D341Med (cell line): ENCODE data around the gene MAML3.

Source experiments
- DNase-seq: peaks from one replicate; pipeline ENCODE4 v3.0.0; 2012; ENCODE audit warnings: low spot score

Gene MAML3

DNA sequence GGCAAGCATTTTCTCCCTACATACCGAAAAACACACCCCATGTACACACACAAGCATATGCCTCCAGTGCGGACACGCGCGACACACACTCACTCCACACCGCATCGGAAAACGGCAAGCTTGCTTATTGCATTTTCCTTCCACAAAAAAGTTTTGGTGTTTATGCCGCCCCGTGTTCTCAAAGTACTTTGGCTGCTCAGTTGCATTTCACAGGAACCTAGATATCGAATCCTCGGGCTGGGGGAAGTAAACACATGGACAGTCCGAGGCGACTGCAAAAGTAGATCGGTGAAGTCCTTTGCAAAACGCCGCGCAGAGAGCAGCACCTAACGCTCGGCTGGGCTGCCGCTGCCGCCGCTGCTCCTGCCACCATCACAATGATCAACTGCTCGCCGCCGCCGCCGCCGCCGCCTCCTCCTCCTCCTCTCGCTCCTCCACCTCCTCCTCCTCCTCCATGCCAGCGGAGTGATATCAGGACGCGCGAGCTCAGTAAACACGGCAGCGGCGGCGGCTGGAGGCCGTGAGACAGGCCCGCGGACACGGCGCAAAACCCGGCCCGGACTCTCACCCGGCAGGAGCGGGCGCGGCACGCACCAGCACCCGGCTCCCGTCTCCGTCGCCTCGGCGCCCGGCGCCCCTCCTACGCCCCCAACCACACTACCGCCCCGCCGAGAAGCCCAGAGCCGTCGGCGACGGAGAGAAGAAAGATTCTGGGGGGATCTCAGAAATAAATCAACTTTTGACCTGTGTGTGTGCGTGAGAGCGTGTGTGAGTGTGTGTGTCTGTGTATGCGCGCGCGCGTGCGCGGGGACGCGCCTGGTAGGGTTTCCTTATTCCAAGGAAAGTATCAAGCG is at the start of gene MAML3:
MAML3 (minus strand) TSS at position 467 of the 854 bp plus-strand sequence. CDS start 857 bp downstream, outside the sequence.
- peak; percentile 92 for DNase-seq

DNA sequence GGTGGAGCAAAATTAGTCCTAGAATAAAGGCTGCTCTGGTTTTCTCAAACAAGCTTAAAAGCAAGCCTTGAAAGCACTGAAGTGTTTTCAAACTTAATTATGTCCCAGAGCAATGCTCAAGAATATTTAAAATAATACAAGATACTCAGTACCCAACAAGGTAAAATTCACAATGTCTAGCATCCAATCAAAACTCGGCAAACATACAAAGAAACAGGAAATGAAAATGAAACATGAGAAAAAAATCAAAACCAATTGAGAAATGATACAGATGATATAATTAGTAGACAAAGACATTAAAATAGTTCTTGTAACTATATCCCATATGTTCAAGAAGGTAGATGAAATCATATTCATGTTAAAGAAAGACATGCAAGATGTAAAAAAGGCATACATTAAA is 45.0 kb upstream of the MAML3 start:
- no peak for DNase-seq

DNA sequence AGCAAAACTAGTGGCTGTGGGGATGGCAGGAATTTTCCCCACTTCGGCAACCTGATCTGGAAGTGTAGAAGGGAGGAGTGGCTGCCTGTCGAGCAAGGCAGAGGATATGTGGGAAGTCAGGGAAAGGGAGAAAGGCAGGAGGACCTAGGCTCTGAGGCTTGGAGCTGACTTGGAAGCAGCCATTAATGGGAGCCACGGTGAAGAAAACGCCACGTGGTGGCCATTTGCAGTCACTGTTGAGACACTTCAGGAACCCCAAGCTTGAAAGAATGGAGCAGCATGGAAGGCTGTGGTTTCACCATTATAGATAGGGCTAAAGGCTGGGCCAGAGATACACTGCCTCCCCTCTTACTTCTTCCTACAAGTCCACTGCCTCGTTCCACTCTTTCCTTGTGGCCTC is 41.8 kb upstream of the MAML3 start:
- DNase-seq = no peak

DNA sequence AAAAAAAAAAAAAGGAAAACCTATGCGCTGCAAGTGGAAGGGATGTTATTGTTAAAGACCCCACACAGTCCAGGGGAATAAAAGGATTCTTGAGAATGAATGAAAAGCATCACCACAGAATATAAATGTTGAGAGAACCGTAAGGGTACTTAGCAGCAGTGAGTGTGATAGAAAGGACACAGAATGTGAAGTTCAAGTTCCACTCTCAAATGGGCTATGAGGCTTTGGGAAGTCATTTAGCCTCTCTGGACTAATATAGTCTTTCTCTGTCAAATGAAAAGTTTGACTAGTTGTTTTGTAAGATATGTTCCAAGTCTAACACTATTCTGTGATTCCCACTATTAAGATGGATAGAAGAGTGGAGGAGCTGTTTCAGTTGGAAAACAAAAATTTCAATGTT is 35.8 kb upstream of the MAML3 start:
- DNase-seq = no peak

DNA sequence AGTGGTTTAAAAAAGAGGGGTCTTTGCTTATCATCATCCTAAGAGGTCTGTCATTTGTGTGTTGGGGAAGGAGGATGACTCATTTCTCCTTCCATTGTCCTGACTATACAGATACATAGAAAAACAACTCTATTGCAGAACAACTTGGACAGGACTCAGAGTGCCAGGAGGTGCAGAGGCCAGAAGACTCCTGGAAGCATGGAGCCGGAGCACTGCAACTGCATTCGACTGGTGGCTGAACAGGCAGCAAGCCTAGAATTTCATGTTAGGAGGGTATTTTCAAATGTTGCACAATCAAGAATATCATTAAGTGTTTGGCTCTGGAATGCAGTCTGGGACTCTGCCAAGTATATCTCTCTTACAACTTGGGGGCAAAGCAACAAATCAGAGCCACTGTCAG is 35.0 kb upstream of the MAML3 start:
- DNase-seq = no peak

DNA sequence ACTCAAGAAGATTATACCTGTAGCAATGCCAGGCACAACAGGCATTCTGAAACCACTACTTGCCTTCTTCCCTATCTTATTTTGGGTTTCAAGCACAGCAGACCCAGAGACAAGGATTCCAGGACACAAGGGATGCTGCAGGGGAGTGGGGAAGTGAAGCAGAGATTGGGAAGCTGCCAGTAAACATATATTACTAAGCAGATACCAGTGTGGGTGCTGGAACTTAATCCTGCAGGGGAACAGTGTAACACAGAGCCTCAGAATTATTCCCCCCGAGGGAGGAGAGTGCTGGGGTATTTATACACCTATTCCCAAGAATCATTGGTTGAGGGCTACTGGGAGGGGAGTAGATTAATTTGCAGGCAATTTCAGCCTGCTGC is 33.3 kb upstream of the MAML3 start:
- DNase-seq = no peak

DNA sequence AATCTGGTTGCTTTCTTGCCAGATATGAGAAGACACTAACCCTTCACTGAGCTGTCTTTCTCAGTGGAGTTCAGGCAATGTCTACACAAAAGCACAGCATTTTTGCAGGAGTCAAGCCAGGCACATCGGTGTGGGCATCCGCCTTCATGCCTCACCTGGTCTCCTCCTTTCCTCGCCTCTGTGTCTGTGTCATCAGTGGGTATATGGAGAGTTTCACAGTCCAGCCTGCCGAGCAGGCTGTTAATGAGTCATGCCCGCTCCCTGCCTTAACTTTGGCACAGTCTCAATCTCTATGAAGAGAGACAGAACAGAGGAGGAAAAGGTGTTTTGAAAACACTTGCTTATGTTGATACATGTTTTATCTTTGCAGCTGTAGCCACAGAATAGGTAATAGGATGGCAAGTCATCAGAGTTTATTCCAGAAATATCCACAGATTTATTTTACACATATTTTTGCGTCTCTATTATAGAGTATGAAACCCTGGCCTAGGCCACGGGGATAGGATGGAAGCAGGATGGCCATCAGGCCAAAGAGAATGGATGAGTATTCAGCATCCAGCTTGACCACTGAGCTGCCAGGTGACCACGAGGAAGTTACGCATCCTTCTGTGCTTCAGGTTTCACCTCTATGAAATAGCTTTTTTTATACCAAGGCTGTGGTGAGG is 32.8 kb upstream of the MAML3 start:
- no peak for DNase-seq

DNA sequence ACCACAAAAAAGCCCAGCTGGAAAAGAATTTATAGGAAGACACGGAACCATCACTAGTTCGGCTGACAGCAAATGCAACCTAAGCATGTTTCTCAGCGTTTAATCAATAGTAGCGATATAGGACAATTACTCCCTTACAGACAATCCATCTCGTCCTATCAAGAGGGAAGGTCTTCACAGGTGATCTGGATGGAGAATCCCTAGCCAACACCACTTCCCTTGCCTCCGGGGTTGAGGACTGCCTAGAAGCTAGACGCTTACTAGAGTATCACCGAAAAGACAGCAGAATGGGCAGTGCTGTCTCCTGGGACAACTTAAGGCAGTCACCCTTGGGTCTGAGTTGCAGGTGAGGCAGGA is 32.1 kb upstream of the MAML3 start:
- no peak for DNase-seq

DNA sequence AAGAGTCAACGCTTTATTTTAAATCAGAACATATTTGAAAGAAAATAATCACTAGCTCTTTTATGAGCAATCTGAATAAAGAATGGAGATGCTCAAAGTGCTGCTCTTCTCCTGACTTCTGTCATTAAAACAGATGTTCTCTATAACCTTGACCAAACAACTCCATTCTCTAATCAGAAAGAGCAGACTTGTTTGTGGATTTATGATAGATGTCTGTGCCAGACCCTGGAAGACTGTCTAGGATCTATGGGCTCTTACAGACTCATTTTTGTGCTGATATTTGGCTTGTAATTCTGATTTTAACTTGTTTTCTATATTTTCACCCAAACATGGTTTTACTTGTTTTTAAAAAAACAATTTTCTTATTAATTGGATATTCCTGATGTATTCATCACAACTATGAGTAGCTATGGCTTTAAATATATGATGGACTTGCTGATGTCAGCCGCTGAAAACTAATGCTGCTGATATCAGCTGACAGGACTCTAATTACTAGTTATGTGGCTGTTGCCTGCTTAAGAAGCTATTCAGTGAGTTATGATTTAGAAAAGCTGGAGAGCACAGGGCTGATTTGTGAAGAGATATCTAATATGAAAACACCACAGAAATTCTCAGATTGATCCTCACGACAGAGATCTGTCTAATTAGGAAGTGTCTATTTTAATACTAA is 31.6 kb upstream of the MAML3 start:
- DNase-seq = no peak

DNA sequence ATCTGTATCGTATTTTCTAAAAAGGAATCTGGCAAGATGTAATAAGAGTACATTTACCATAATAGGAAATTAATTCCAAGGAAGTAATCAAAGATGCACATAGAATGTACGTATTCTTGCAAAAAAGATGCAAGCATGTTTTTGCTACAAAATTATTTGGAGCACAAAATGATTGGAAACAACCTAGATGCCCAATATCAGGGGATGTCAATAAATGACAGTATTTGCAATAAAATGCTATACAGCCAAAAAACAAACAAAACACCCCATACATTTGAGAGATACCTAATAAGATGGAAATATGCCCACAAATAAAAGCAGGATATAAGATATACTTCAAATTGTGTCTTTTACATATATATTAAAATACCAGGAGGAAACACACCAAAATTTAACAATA is 29.3 kb upstream of the MAML3 start:
- no peak for DNase-seq

DNA sequence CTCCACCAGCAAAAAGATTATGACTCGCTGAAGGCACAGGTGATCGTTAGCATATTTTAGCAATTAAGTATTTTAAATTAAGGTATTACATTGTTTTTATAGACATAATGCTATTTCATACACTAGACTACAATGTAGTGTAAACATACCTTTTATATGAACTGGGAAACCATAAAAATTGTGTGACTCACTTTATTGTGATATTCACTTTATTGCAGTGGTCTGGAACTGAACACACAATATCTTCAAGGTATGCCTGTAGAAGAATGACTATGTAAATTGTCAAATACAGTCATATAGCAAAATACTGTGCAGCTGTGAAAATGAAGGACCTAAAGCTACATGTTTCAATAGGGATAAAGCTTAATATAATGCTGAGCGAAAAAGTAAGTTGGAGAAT is 26.6 kb upstream of the MAML3 start:
- no peak for DNase-seq

DNA sequence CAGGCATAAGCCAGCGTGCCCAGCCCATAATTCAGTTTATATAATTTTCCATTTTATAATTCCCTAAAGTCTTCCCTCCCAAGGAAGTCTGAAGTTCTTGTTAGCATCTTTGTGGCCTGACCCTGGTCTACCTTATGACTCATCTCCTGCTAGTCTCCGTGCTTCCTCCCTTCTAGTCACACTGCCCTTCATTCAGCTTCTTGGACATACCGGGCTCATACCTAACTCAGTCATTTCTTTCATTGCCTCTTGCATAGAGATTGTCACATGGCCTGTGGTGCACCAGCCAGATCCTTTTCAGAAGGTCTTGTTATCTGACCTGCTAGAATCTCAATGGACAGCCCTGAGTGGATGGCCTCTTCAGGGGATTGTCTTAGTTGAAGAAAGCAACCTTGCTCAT is 22.8 kb upstream of the MAML3 start:
- DNase-seq = no peak

DNA sequence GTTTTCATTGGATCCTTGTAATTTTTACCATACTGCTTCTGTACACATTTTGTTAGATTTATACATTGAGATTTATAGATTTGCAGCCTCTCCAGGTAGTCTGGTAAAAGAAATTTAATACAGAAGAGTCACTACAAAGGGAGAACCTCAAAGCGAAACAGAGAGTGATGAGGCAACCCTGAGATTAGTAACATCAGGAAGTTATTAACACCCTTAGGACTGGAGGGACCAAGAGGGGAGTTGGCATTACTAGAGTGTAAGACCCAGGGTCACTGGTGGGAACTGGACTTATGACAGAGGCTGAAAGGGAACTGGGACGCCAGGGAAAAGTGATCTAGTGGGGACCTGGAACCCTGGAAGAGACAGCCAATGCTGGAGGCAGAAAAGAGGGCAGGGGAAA is 20.6 kb upstream of the MAML3 start:
- no peak for DNase-seq

DNA sequence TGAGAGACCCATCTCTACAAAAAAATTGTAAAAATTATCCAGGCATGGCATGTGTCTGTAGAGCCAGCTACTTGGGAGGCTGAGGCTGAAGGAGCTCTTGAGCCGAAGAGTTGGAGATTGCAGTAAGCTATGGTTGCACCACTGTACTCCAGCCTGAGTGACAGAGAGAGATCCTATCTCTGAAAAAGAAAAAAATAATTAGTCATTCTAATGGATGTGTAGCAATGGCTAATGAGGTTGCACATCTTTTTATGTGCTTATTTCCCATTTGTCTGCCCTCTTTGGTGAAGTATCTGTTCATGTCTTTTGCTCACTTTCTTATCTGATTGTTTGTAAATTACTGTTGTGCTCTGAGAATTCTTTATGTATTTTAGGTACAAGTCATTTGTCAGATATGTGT is 19.0 kb upstream of the MAML3 start:
- DNase-seq = no peak

DNA sequence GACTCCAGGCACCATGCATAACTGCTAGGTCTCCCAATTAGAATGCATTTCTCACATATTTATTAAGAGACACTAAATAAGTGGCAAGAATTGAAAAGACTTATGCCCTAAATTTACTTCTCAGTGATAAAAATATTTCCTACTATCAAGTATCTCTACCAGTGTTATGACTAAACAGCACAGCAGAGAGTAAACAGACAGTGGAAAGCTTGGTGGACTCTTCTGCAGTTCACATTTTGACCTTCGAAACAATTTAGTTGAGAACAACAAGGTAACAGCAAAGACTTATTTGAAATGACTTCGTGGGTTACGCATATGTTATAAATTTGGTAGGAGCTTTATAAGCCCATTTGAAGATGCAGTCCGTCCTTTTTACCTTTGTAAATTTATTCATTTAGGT is 16.3 kb upstream of the MAML3 start:
- DNase-seq = no peak

DNA sequence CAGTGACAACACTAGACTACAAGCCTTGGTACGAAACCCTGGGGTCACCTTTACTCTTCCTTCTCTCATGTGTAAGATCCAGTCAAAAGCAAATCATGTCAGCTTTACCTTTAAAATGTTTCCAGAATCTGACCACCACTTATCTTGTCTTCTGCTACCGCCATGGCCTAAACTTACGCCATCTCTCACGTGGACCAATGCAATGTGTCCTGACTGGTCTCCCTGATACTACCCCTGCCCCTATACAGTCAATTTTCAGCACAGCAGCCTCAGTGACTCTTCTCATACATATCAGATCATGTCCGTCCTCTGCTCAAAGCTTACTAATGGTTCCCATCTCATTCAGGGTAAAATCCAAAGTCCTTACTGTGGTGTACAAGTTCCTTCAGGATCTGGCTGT is 15.0 kb upstream of the MAML3 start:
- DNase-seq = no peak

DNA sequence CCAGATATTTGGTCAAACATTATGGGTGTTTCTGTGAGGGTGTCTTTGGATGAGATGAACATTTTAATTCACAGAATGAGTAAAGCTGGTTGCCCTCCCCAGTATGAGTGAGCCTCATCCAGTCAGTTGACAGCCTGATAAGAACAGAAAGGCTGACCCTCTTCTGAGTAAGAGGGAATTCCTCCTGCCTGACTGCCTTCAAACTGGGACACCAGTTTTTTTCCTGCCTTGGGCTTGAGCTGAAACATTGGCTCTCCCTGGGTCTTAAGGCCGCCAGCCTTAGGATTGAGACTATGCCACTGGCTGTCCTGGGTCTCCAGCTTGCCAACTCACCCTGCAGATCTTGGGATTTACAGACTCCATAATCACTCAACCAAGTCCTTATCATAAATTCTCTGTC is 14.5 kb upstream of the MAML3 start:
- DNase-seq = no peak

DNA sequence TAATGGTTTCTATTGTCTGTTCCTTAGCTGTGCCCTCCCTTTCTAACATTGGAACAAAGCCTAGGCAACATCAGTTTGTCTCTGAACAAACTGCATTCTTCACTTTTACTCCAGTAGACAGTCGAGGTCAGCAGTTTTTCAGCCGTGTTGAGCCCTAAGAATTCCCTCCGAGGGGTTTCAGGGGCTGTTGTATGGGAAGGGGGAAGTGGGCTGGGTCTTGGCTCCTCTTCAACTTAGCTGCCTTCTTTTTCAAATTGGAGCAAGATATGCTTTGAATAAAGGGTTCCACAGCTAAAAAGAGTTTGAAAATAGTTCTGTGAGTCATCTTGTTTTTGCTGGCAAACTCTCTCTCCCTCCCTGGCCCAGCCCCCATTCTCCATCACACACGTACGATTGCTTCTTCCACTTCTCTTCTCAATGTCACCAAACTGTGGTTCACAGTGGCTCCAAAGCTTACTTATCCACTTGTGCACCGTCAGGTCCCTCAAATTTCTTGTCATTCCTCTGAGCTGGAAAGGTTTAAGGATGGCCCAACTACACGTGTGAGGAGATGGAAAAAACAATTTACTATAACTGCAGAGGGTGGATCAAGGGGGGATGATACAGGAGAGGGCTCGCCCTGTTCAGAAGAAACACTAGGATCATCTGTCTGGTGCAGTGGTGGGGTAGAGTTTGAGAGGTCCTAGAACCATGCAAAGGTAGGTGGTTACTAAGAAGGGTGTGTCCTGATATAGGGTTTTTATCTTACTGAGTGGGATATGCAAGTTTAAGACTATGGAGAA is 9.2 kb upstream of the MAML3 start:
- DNase-seq = no peak

DNA sequence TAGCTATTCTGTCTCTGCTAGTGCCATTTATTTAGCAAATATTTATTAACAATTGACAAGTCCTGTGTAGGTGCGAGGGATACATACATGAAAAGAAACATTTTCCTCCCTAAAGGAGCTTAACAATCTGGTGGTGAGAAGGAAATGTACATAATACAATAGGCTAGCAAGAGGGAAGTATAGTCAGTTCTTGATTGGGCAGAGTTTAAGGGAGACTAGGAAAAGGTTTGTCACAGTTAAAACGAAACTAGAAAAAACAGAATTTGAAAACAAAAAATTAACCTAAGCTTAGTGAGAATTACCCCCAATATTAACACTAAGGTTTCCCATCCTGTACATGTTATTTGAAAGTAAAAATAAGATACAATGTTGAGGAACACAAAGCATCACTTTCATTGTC is 8.6 kb upstream of the MAML3 start:
- no peak for DNase-seq

DNA sequence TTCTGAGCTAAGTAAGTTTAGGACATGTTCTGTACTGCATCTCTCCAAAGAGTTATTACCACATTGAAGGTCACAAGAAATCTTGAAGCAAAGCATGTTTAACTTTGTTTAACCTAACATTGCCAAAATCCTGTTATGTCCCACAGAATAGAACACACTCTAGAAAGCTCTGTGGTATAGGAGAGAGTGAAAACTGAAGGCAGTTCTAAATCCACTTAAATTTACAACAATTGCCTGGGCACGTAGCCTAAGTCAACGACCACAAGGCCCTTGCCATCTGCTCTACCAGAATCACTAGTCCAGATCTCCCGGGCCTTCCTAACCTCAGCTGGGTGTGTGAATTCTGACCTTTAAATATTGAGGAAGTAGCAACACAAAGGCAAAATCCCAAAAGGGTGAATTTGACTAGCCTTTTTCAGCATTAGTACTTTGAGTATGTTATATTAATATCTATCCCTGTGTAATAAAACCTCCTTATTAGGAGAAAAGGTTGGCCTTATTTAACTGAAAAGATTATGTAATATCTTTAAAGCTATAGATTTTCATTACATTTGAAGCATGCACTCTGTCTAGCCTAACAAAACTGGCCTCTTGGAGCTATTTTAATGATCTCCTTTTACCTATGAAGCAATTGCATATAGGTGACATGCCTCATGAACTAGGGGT is 4.5 kb upstream of the MAML3 start:
- DNase-seq = no peak

DNA sequence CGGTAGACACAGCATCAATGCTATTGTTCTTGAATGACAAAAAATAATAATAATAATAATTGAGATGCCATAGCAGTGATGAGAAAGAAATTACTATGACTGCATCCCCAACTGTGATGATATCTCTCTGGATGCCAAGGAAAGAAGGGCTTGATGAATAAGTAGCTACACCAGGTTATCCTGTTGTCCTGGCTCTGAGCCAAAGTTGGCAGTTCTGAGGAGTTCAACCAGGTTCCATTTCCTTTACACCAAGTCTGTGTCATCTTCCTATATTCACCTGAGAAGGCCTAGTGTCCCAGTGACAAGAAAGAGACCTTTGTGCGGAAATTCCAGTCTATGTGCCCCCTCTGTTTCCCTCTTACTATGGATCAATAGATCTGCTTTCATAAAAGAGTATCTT is 3.4 kb upstream of the MAML3 start:
- no peak for DNase-seq
